ENCODE measurements around the gene OBSL1.

- no peak for TF ChIP-seq CTCF (IDR thresholded peaks at IDR 0.05; ENCODE audit: low read depth, low read length, missing input control)
- no peak for TF ChIP-seq YY1 (IDR thresholded peaks at IDR 0.05)
- no peak for TF ChIP-seq FOXA1 (IDR thresholded peaks at IDR 0.05)
- TF ChIP-seq GABPA (IDR thresholded peaks at IDR 0.05 in 1 of 2, conservative IDR thresholded peaks at IDR 0.05 in 1 of 2): no peak
- no peak for TF ChIP-seq SP1 (IDR thresholded peaks at IDR 0.05)
- no peak for TF ChIP-seq MAX (IDR thresholded peaks at IDR 0.05)
- no peak for TF ChIP-seq RAD21 (IDR thresholded peaks at IDR 0.05)
- TF ChIP-seq JUND (IDR thresholded peaks at IDR 0.05): no peak
- TF ChIP-seq NR2F2 (IDR thresholded peaks at IDR 0.05): no peak
- TF ChIP-seq TAF1 (conservative IDR thresholded peaks at IDR 0.05): no peak
- TF ChIP-seq HNF4G (IDR thresholded peaks at IDR 0.05): no peak
- TF ChIP-seq HNF4A (conservative IDR thresholded peaks at IDR 0.05): no peak
- TF ChIP-seq ZBTB33 (IDR thresholded peaks at IDR 0.05): no peak
- TF ChIP-seq REST (IDR thresholded peaks at IDR 0.05): no peak
Measured at GRCh38 chr2:219508971-219509779, 62.2 kb downstream of the OBSL1 start.

All from liver (tissue), 3 donors.